GM21786 (cell line): ENCODE results near the gene ZNF70.

Source experiments
- ATAC-seq: cut with Tn5 transposase; IDR thresholded peaks from one replicate; pipeline ENCODE4 v1.9.1; 2021; ENCODE audit not compliant: unreplicated experiment

ZNF70 gene

GRCh38 chr22:23750714-23751440 is at the start of gene ZNF70:
Gene ZNF70, minus strand, starts transcription at chr22:23751112. Its CDS starts 5,972 bp downstream, at chr22:23745140.
- ATAC-seq: peak; percentile 67

GRCh38 chr22:23796461-23796860 is 45.5 kb upstream of the ZNF70 start:
- ATAC-seq: no peak

GRCh38 chr22:23793326-23793725 is 42.4 kb upstream of the ZNF70 start:
- ATAC-seq: no peak

GRCh38 chr22:23791738-23792645 is 41.1 kb upstream of the ZNF70 start:
- no peak for ATAC-seq

GRCh38 chr22:23790819-23791737 is 40.2 kb upstream of the ZNF70 start:
- no peak for ATAC-seq

GRCh38 chr22:23789638-23790037 is 38.7 kb upstream of the ZNF70 start:
- no peak for ATAC-seq

GRCh38 chr22:23789121-23789520 is 38.2 kb upstream of the ZNF70 start:
- no peak for ATAC-seq

GRCh38 chr22:23787910-23788309 is 37.0 kb upstream of the ZNF70 start:
- no peak for ATAC-seq

GRCh38 chr22:23787600-23787896 is 36.6 kb upstream of the ZNF70 start:
- ATAC-seq: no peak

GRCh38 chr22:23786752-23787599 is 36.1 kb upstream of the ZNF70 start, which contains the start of gene SMARCB1:
Gene SMARCB1, plus strand, starts transcription at chr22:23786966. Its CDS starts 204 bp downstream, at chr22:23787170.
- ATAC-seq: peak; percentile 67

- ATAC-seq: no peak
These were observed 35.4 kb upstream of the ZNF70 start for GRCh38 chr22:23786261-23786710.

- ATAC-seq: no peak
These were observed 33.4 kb upstream of the ZNF70 start for GRCh38 chr22:23784215-23784732.

GRCh38 chr22:23783265-23784150 is 32.6 kb upstream of the ZNF70 start:
- no peak for ATAC-seq

GRCh38 chr22:23782703-23783102 is 31.8 kb upstream of the ZNF70 start:
- no peak for ATAC-seq

GRCh38 chr22:23782252-23782651 is 31.3 kb upstream of the ZNF70 start:
- ATAC-seq: no peak

GRCh38 chr22:23781511-23782183 is 30.7 kb upstream of the ZNF70 start:
- no peak for ATAC-seq

- ATAC-seq: no peak
These were observed 30.2 kb upstream of the ZNF70 start for GRCh38 chr22:23781065-23781464.

- ATAC-seq: no peak
These were observed 29.3 kb upstream of the ZNF70 start for GRCh38 chr22:23780146-23780748.
